ENCODE data around the gene SMIM33.
"Not testable (repeated sequence)": the region's sequence is repeated elsewhere in the genome, so short reads cannot be mapped to it uniquely, and the experiment has no call there.

The SMIM33 gene

GRCh38 chr5:139470821-139471300 is at the start of gene SMIM33:
SMIM33 (plus strand) TSS chr5:139471004; CDS start chr5:139471122, 118 bp downstream.
- no peak for DNase-seq

DNA sequence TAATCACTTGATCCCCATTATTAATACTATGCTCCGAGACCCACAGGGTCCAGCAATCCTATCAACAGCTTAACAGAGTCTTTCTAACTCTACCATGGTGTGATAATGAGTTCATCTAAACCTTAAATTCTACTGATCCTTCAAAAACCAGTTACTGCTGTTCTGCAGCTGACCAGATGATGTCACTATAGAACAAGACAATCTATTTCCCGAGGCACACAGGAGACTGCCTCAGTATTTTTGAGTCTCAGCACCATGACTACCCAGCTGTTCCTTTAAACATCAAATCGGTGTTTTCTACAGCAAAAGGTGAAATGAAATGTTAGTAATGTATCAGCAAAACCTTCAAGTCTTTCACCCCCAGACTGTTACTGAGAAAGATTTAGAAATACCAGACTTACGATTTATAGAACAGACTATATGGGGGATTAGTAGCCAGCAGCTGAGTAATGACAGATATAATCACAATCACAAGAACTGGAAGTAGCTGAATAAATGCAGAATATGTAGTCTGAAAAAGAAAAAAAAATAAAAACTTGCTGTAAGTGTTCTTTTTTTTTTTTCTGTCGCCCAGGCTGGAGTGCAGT is 48.4 kb upstream of the SMIM33 start:
- peak in 13 of 56 donors; percentile 6 to 60 (median 31) for DNase-seq

DNA sequence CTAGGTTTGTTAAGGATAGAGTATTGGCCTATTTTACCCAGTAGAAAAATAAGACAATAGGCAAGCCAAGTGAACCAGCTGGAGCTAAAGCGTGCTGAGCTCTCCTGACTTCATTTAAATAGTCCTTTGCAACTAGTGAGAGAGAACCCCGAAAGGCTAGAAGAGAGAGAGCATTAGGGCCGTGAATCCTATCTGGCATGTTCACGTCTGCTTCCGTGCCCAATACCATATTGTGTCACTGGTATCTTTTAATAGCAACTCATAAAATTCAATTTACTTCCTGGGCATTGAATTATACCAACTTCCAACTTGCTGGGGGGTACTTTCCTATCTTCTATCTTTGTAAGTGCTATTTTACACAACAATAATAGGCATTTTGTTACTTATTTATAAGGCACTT is 45.3 kb upstream of the SMIM33 start:
- DNase-seq: no peak

- DNase-seq: no peak
These were observed 44.5 kb upstream of the SMIM33 start for GRCh38 chr5:139426203-139426885.

DNA sequence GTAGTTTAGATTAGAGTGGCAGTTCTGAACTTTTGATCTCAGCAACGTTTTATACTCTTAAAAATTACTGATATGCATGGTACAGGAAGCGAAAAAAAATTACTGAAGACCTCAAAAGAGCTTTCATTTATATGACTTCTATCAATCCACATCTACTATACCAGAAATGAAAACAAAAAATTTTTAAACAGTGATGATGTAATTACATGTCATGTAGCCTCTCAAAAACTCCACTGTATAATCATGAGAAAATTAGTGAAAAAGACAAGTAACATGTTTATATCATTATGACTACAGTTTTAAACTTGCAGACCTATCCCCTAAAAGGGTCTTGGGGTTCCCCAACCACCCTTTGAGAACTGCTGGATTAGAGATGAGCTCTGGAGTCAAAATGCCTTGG is 40.8 kb upstream of the SMIM33 start:
- no peak for DNase-seq

- no peak for DNase-seq
These were observed 39.1 kb upstream of the SMIM33 start for GRCh38 chr5:139431706-139432105.

DNA sequence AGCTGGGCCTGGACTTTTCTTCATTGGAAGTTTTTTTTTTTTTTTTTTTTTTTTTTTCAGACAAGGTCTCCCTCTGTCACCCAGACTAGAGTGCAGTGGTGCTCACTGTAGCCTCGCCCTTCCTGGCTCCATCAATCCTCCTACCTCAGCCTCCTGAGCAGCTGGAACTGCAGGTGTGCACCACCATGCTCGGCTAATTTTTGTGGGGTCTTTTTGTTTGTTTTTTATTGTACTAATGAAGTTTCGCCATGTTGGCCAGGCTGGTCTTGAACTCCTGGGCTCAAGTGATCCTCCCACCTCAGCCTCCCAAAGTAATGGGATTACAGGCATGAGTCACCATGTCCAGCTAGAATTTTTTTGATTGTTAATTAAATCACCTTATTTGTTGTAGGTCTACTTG is 35.1 kb upstream of the SMIM33 start:
- DNase-seq: no peak

DNA sequence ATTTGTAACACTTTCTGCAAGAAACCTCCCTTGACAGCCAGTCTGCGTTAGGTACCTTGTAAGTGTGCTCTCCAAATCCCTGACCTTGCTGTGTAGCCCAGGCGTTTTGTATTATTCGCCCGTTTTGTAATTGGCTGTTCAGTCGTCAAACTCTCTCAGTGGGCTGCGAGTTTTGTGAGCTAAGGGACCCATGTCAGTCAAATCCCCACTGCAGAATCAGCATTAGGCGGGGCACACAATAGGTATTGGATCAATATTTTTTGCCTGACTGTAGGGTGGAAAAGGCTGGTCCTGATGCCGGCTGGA is 32.1 kb upstream of the SMIM33 start:
- DNase-seq: peak in 1 of 56 donors; percentile 45

DNA sequence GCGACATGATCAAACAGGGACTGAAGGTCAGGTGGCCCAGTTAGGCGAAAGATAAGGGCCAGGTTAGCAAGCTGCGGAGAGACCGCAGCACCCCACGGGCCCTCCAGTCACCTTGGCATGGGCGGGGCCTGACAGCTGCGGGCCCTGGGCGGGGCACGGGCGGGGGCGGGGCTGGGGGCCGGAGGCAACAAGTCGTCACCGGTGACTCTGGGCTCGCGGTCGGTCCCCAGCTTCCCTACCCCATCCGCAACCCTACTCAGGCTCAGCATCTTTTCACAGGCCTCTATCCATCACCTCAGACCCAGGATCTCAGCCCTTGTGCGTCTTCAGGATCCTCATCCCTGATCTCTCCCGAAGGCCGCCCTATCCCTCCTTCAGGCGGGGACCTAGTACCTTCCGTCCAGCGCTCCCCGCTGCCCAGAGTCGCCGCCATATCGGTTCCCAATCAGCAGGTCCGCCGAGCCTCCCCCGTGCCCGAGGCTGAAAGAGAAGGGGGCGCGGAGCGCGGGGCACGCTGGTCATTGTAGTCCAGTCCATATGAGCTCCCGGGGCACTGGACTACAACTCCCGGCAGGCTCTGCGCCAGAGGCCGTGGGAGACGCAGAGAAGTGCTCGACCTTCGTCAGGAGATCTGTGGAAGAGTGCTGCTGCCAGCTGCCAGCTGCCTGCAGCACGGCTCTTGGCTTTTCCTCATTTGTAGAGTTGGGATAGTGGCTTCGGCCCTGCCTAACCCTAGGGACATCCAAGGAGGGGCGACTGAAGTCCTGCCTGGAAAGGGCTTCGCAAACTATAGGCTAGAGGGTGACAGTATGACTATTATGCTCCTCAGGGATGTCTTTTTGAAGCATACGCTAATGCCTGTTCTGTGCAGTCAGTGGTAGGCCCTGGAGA is 31.5 kb upstream of the SMIM33 start, which contains the start of gene DNAJC18:
TSS of gene DNAJC18 (minus strand) at position 513 of the 891 bp plus-strand sequence. CDS start at position 433, 80 bp downstream.
- peak; percentile 69 to 98 (median 91) for DNase-seq

DNA sequence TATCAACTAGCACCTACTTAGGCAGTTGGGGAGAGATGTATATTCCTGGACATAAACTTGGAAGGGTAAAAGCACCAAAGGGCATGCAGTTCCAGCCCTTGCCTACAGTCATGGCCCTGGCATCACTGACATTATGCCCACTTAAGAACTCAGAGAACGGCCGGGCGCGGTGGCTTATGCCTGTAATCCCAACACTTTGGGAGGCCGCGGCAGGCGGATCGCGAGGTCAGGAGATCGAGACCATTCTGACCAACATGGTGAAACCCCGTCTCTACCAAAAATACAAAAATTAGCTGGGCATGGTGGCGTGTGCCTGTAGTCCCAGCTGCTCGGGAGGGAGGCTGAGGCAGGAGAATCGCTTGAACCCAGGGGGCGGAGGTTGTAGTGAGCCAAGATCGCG is 30.4 kb upstream of the SMIM33 start:
- DNase-seq: not testable (repeated sequence)

DNA sequence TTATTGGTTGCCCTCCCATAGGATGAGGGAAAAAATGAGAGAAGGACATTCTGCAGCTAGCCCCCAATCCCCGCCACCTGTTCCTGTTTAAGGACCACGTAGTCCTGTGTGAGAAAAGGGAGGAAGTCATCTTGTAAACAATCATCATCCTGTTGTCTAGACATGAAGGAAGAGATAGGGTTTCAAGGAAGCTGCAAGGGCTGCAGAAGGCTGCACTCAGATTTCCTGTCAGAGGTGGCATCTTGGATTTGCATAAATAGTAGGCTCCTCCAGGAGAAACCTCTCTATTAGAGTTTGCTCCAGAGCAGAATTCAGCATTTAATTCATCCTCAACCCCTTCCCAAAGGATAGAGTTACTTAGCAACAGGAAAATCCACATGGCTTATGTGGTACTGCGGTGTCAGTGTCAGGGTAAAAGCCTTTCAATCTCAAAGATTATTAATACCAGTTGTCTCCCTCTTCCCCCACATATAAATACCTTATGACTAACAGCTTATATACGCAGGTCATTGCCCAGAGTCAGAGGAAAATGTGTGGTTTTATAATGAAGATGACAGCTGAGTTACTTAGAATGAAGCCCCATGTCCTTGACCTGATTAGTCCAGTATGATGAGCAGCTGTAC is 26.9 kb upstream of the SMIM33 start:
- peak in 1 of 56 donors; percentile 4 for DNase-seq

GRCh38 chr5:139445325-139446170 is 25.3 kb upstream of the SMIM33 start:
- DNase-seq: no peak

- DNase-seq: no peak
These were observed 23.6 kb upstream of the SMIM33 start for GRCh38 chr5:139446956-139447779.

- no peak for DNase-seq
These were observed 19.6 kb upstream of the SMIM33 start for GRCh38 chr5:139451176-139451575.

DNA sequence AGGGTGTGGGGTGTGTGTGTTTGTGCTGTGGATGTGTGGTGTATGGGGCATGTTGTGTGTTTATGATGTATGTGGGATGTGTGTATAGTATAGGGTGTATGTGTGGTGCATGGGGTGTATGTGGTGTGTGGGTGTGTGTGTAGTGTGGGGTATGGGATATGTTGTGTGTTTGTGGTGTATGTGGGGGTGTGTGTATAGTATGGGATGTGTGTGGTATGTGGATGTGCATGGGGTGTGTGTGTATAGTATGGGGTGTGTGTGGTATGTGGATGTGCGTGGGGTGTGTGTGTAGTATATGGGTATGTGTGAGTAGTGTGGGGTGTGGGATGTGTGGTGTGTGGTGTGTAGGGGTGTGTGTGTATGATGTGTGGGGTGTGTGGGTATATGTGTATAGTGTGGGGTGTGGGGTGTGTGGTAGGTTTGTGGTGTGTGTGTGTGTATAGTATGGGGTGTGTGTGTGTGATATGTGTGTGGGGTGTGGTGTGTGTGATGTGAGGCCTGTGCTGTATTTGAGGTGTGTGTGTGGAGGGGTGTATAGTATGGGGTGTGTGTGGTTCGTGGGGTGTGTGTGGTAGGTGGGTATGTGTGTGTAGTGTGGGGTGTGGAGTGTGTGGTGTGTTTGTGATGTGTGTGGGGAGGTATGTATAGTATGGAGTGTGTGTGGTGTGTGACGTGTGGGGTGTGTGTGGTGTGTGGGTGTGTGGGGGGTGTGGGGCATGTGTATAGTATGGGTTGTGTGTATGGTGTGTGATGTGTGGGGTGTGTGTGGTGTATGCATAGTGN is 18.7 kb upstream of the SMIM33 start:
- no peak for DNase-seq

DNA sequence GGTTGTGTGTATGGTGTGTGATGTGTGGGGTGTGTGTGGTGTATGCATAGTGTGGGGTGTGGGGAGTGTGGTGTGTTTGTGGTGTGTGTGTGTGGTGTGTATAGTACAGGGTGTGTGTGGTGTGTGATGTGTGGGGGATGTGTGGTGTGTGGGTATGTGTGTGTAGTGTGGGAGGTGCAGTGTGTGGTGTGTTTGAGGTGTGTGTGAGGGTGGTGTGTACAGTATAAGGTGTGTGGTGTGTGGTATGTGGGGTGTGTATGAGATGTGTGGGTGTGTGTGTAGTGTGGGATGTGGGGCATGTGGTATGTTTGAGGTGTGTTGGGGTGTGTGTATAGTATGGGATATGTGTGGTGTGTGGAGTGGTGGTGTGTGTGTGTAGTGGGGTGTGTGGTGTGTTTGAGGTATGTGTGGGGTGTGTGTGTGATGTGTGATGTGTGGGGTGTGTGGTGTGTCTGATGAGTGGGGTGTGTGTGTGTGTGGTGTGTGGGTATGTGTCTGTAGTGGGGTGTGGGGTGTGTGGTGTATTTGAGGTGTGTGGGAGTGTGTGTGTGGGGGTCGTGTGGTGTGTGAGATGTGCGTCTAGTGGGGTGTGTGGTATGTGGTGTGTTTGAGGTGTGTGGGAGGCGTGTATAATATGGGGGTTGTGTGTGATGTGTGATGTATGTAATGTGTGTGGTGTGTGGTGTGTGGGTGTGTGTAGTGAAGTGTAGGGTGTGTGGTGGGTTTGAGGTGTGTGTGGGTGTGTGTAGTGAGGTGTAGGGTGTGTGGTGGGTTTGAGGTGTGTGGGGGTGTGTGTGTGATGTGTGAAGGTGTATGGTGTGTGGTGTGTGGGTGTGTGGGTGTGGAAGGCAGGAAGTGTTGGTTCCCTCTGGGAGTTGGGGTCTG is 16.9 kb upstream of the SMIM33 start:
- DNase-seq: no peak

DNA sequence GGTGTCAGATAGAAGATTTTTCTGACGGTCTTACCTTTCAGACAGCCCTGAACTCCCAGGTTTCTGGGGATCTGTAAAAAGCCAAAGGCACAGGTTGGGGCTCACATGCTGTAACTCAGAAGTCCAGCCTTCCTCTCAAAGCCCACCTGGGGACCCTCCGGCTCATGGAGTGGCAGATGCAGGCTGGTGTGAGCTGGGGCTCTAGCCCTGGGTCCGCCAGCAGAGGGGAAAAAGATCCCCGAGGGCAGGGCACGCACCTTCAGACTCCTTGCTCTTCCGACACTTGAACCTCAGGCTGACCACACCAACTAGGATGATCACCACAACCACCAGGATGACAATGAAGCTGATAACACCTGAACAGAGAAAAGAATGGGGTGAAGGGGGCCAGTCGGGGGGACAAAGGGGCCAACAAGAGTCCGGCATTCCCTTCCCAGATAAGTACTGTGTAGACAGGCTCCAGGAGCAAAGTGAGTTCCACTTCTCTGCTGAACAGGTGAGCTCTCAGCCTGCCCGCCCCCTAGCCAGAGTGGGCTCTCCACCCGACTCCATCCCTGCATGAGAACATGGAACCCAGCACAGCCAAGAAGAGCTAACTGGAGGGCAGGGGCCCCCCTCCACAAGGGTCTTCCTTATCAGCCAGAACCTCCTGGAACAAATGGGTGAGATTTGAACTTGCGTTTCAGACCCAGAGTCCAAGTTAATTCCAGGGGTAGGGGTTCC is 16.1 kb upstream of the SMIM33 start:
- no peak for DNase-seq
